Measurements from ENCODE around the gene RASA2.

GRCh38 chr3:141646760-141647561 is 160.1 kb downstream of the RASA2 start:
- TF ChIP-seq CTCF (IDR thresholded peaks at IDR 0.05) (no peak), POLR2AphosphoS5 (IDR thresholded peaks at IDR 0.05) (no peak), EP300 (IDR thresholded peaks at IDR 0.05) (no peak), POLR2A (IDR thresholded peaks at IDR 0.05) (no peak)
